MCF 10A (cell line): Measurements from ENCODE around the gene SFI1. TPM values are rescaled to one million over a fixed set of nuclear protein-coding genes. Genes with fewer than 3 reads are reported as not detected.
"Not testable (repeated sequence)": the region's sequence is repeated elsewhere in the genome, so short reads cannot be mapped to it uniquely, and the experiment has no call there.

Source experiments
- BruUV-seq: library from RNA; stranded (reverse); fragments of 400-500 nt; replicated peaks from 2 replicates; lab custom pipeline; 2021; lab: Mats Ljungman, UMichigan
- CTCF ChIA-PET: fragments of 300-600 bp; sonication (Branson Sonifier 250); formaldehyde crosslinking; extraction: SDS; loops from one replicate; lab custom pipeline; 2021; ENCODE audit warnings: antibody characterized with exemption, inconsistent platforms; lab: Yijun Ruan, JAX
- POLR2A ChIA-PET: fragments of 300-600, 350-650 bp; sonication (Branson Sonifier 250); formaldehyde crosslinking; extraction: SDS; loops from one replicate; lab custom pipeline; 2020; ENCODE audit warnings: antibody characterized with exemption, inconsistent platforms; lab: Yijun Ruan, JAX
- DNase-seq: peaks from one replicate; pipeline ENCODE4 v3.0.0-alpha.2; 2018; ENCODE audit not compliant: unreplicated experiment
- H3K27ac Mint-ChIP-seq: one replicate; pipeline ENCODE4 v1.8.0; 2022; ENCODE audit warnings: mild to moderate bottlenecking, low read depth, mixed read lengths; ENCODE audit not compliant: unreplicated experiment
- H3K27me3 Mint-ChIP-seq: one replicate; pipeline ENCODE4 v1.8.0; 2022; ENCODE audit warnings: mixed read lengths; ENCODE audit not compliant: insufficient read depth, unreplicated experiment
- H3K36me3 Mint-ChIP-seq: one replicate; pipeline ENCODE4 v1.8.0; 2022; ENCODE audit warnings: mild to moderate bottlenecking, moderate library complexity, mixed read lengths; ENCODE audit not compliant: insufficient read depth, unreplicated experiment
- H3K4me1 Mint-ChIP-seq: one replicate; pipeline ENCODE4 v1.8.0; 2022; ENCODE audit warnings: mixed read lengths; ENCODE audit not compliant: insufficient read depth, unreplicated experiment
- H3K4me3 Mint-ChIP-seq: one replicate; pipeline ENCODE4 v1.8.0; 2022; ENCODE audit warnings: mild to moderate bottlenecking, moderate library complexity, mixed read lengths; ENCODE audit not compliant: unreplicated experiment
- H3K9me3 Mint-ChIP-seq: one replicate; pipeline ENCODE4 v1.8.0; 2022; ENCODE audit warnings: mixed read lengths; ENCODE audit not compliant: unreplicated experiment
- intact Hi-C: fragments of 100-400 bp; cut with micrococcal nuclease; formaldehyde crosslinking; loops from 2 replicates; pipeline ENCODE4 v1.14.1; 2022
- total RNA-seq: library from RNA; stranded (reverse); gene quantifications from 2 replicates; pipeline ENCODE4 v1.2.3, GENCODE V29; 2022
- TF ChIP-seq, protein P1 (sequence below): fragments of 200-600 bp; IDR thresholded peaks from one replicate; pipeline ENCODE4 v1.8.0; 2022; ENCODE audit warnings: antibody characterized with exemption, mild to moderate bottlenecking; ENCODE audit not compliant: unreplicated experiment

Gene SFI1
- total RNA-seq, 1 experiment from 2014 or later: 36.2 TPM

DNA sequence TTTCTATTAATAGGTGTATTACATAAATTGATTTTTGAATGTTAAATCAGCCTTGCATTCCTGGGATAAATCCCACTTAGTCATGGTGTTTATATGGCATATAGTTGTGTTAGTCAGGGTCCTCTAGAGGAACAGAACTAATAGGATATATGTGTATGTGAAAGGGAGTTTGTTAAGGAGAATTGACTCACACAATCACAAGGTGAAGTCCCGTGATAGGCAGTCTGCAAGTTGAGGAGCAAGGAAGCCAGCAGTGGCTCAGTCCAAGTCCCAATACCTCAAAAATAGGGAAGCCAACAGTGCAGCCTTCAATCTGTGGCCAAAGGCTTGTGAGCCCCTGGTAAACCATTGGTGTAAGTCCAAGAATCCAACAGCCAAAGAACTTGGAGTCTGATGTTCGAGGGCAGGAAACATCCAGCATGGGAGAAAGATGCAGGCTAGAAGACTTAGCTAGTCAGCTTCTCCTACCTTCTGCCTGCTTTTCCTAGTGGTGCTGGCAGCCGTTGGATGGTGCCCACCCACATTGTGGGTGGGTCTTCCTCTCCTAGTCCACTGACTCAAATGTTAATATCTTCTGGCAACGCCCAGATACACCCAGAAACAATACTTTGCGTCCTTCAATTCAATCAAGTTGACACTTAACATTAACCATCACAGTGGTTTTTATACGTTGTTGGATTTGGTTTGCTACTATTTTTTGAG lies 12.9 kb downstream of the SFI1 start:
- no peak for DNase-seq
- Mint-ChIP-seq H3K36me3 (peaks cover 14% of the 10 kb centered on the region), H3K9me3 (no peaks in the 10 kb centered on the region), H3K27me3 (no peaks in the 10 kb centered on the region), H3K4me1 (peaks cover 5% of the 10 kb centered on the region), H3K27ac (no peak overlapping the region), H3K4me3 (no peak overlapping the region)
- BruUV-seq: no TSS peak
- POLR2A ChIA-PET: no interaction called here
- intact Hi-C loops: no loop called here
- TF ChIP-seq, protein P1, sequence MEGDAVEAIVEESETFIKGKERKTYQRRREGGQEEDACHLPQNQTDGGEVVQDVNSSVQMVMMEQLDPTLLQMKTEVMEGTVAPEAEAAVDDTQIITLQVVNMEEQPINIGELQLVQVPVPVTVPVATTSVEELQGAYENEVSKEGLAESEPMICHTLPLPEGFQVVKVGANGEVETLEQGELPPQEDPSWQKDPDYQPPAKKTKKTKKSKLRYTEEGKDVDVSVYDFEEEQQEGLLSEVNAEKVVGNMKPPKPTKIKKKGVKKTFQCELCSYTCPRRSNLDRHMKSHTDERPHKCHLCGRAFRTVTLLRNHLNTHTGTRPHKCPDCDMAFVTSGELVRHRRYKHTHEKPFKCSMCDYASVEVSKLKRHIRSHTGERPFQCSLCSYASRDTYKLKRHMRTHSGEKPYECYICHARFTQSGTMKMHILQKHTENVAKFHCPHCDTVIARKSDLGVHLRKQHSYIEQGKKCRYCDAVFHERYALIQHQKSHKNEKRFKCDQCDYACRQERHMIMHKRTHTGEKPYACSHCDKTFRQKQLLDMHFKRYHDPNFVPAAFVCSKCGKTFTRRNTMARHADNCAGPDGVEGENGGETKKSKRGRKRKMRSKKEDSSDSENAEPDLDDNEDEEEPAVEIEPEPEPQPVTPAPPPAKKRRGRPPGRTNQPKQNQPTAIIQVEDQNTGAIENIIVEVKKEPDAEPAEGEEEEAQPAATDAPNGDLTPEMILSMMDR: no peak
- CTCF ChIA-PET: no interaction called here

DNA sequence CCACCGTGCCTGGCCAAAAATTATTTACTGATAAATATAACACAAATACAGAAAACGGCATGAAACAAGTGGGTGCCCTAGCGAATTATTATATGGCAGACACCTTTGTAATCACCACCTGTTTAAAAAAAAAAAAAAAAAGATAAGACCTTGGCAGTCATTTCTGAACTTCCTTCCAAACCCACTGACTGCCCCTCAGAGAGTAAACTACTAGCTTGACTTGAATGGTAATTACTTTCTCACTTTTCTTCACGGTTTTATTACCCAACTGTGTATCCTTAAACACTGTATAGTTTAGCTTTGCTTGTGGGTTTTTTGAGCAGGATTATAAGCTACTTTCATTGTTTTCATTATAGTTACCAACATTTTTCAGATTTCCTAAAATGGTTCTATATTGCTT lies 23.7 kb downstream of the SFI1 start:
- Mint-ChIP-seq H3K4me3 (no peak overlapping the region), H3K4me1 (no peaks in the 10 kb centered on the region), H3K27ac (no peak overlapping the region), H3K27me3 (no peaks in the 10 kb centered on the region), H3K9me3 (no peaks in the 10 kb centered on the region), H3K36me3 (peaks cover 24% of the 10 kb centered on the region)
- ChIA-PET POLR2A (interaction anchor here (0.6 to 1.2 kb wide), 2 partner anchors 29 to 31 kb away, joined by 3 to 4 read pairs; no protein-coding TSS in a partner anchor), CTCF (interaction anchor here (0.6 to 0.7 kb wide), 2 partner anchors 12 to 189 kb away, joined by 3 to 8 read pairs; no protein-coding TSS in a partner anchor)
- TF ChIP-seq, protein P1: no peak
- DNase-seq: no peak
- no TSS peak for BruUV-seq
- intact Hi-C loops: no loop called here

DNA sequence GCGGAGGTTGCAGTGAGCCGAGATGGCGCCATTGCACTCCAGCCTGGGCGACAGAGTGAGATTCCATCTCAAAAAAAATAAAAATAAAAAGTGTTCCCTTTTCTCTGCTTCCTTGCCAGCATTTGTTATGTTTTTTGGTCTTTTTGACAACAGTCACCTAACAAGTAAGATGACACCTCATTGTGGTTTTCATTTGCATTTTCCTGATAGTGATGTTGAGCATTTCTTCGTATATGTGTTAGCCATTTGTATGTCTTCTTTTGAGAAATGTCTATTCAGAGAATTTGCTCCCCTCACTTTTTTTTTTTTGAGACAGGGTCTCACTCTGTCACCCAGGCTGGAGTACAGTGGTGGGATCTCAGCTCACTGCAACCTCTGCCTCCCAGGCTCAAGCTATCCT lies 27.8 kb downstream of the SFI1 start:
- H3K4me1 Mint-ChIP-seq, H3K9me3 Mint-ChIP-seq, H3K4me3 Mint-ChIP-seq, H3K27me3 Mint-ChIP-seq, BruUV-seq, intact Hi-C loops, DNase-seq, POLR2A ChIA-PET, CTCF ChIA-PET, H3K27ac Mint-ChIP-seq: not testable (repeated sequence)
- H3K36me3 Mint-ChIP-seq: peaks cover 22% of the 10 kb centered on the region

DNA sequence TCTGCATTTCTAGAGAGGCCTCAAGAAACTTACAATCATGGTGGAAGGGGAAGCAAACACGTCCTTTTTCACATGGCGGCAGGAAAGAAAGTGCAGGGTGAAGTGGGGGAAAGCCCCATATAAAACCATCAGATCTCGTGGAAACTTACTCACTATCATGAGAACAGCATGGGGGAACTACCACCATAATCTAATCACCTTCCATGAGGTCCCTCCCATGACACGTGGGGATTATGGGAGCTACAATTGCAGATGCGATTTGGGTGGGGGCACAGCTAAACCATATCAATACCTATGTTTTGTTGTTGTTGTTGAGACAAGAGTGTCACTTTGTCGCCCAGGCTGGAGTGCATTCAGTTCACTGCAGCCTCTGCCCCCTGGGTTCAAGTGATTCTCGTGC lies 29.9 kb downstream of the SFI1 start:
- peaks cover 17% of the 10 kb centered on the region for H3K4me1 Mint-ChIP-seq
- H3K36me3 Mint-ChIP-seq: peaks cover 21% of the 10 kb centered on the region
- POLR2A ChIA-PET: interaction anchor here (0.6 to 1.0 kb wide), 2 partner anchors 13 to 18 kb away, joined by 3 read pairs; no protein-coding TSS in a partner anchor
- BruUV-seq: no TSS peak
- H3K27me3 Mint-ChIP-seq: no peaks in the 10 kb centered on the region
- no peak for DNase-seq
- H3K27ac Mint-ChIP-seq: no peak overlapping the region
- intact Hi-C loops: no loop called here
- H3K9me3 Mint-ChIP-seq: no peaks in the 10 kb centered on the region
- TF ChIP-seq, protein P1: no peak
- CTCF ChIA-PET: no interaction called here
- no peak overlapping the region for H3K4me3 Mint-ChIP-seq
